WTC11 (cell line): ENCODE results near the gene INPP4A.
"Not testable (repeated sequence)": the region's sequence is repeated elsewhere in the genome, so short reads cannot be mapped to it uniquely, and the experiment has no call there.

Experiments used
- CBFB ChIP-seq: sonication (generic); formaldehyde crosslinking; IDR thresholded peaks from 2 replicates; pipeline ENCODE4 v1.8.1; 2022; ENCODE audit warnings: mild to moderate bottlenecking, low read depth, missing genetic modification reagents
- ETV6 ChIP-seq: sonication (generic); formaldehyde crosslinking; IDR thresholded peaks from 2 replicates; pipeline ENCODE4 v1.8.1; 2022; ENCODE audit warnings: mild to moderate bottlenecking, missing genetic modification reagents
- FOXJ3 ChIP-seq: sonication (generic); formaldehyde crosslinking; IDR thresholded peaks from 2 replicates; pipeline ENCODE4 v1.9.0; 2021; ENCODE audit warnings: missing genetic modification reagents, mild to moderate bottlenecking, borderline replicate concordance
- GABPB1 ChIP-seq: sonication (generic); formaldehyde crosslinking; IDR thresholded peaks from 2 replicates; pipeline ENCODE4 v1.8.1; 2023; ENCODE audit warnings: mild to moderate bottlenecking, missing genetic modification reagents
- KAT7 ChIP-seq: sonication (generic); formaldehyde crosslinking; IDR thresholded peaks from 2 replicates; pipeline ENCODE4 v1.8.1; 2023; ENCODE audit warnings: missing genetic modification reagents, mild to moderate bottlenecking, borderline replicate concordance
- NR3C1 ChIP-seq: sonication (generic); formaldehyde crosslinking; conservative IDR thresholded peaks from 2 replicates; pipeline ENCODE4 v1.8.1; 2023; ENCODE audit warnings: low read depth, mild to moderate bottlenecking, missing genetic modification reagents
- ZNF416 ChIP-seq: fragments of 250-450 bp; sonication (Bioruptor Pico); IDR thresholded peaks from 2 replicates; pipeline ENCODE4 v1.9.0; 2021; ENCODE audit warnings: mild to moderate bottlenecking, inconsistent platforms
- TF ChIP-seq, protein P1 (sequence below): fragments of 200-600 bp; IDR thresholded peaks from 2 replicates; pipeline ENCODE4 v1.8.0; 2022; ENCODE audit warnings: antibody characterized with exemption
- TF ChIP-seq, protein P2 (sequence below): sonication (generic); formaldehyde crosslinking; conservative IDR thresholded peaks from 2 replicates; pipeline ENCODE4 v1.8.1; 2022; ENCODE audit warnings: mild to moderate bottlenecking, missing genetic modification reagents
- TF ChIP-seq, protein P3 (sequence below): sonication (generic); formaldehyde crosslinking; IDR thresholded peaks from 2 replicates; pipeline ENCODE4 v1.8.0; 2023; ENCODE audit warnings: missing genetic modification reagents, mild to moderate bottlenecking, borderline replicate concordance

DNA sequence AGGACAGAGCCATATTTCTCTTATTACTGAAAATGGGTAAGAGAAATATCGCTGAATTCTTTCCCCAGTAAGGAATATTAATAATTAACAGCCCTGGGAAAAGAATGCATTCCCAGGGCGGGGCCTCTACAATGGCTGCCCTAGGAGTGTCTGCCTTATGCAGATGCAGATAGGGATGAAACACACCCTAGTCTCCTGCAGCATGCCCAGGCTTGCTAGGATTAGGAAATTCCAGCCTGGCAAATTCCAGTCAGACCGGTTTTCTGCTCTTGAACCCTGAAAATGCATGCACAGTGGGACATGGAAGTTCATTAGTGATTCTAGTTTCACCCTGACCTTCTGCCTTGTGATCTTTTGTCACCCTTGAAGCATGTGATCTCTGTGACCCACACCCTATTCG lies 9.0 kb upstream of the INPP4A start:
- TF ChIP-seq, protein P1, sequence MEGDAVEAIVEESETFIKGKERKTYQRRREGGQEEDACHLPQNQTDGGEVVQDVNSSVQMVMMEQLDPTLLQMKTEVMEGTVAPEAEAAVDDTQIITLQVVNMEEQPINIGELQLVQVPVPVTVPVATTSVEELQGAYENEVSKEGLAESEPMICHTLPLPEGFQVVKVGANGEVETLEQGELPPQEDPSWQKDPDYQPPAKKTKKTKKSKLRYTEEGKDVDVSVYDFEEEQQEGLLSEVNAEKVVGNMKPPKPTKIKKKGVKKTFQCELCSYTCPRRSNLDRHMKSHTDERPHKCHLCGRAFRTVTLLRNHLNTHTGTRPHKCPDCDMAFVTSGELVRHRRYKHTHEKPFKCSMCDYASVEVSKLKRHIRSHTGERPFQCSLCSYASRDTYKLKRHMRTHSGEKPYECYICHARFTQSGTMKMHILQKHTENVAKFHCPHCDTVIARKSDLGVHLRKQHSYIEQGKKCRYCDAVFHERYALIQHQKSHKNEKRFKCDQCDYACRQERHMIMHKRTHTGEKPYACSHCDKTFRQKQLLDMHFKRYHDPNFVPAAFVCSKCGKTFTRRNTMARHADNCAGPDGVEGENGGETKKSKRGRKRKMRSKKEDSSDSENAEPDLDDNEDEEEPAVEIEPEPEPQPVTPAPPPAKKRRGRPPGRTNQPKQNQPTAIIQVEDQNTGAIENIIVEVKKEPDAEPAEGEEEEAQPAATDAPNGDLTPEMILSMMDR, result not testable (repeated sequence)
- TF ChIP-seq FOXJ3; GABPB1 (CRISPR knock-in tag); ETV6 (CRISPR knock-in tag); NR3C1; ZNF416 (CRISPR knock-in tag); KAT7 (CRISPR knock-in tag); CBFB (CRISPR knock-in tag): not testable (repeated sequence)
- TF ChIP-seq, protein P2, sequence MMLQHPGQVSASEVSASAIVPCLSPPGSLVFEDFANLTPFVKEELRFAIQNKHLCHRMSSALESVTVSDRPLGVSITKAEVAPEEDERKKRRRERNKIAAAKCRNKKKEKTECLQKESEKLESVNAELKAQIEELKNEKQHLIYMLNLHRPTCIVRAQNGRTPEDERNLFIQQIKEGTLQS (CRISPR knock-in tag), result not testable (repeated sequence)
- TF ChIP-seq, protein P3, sequence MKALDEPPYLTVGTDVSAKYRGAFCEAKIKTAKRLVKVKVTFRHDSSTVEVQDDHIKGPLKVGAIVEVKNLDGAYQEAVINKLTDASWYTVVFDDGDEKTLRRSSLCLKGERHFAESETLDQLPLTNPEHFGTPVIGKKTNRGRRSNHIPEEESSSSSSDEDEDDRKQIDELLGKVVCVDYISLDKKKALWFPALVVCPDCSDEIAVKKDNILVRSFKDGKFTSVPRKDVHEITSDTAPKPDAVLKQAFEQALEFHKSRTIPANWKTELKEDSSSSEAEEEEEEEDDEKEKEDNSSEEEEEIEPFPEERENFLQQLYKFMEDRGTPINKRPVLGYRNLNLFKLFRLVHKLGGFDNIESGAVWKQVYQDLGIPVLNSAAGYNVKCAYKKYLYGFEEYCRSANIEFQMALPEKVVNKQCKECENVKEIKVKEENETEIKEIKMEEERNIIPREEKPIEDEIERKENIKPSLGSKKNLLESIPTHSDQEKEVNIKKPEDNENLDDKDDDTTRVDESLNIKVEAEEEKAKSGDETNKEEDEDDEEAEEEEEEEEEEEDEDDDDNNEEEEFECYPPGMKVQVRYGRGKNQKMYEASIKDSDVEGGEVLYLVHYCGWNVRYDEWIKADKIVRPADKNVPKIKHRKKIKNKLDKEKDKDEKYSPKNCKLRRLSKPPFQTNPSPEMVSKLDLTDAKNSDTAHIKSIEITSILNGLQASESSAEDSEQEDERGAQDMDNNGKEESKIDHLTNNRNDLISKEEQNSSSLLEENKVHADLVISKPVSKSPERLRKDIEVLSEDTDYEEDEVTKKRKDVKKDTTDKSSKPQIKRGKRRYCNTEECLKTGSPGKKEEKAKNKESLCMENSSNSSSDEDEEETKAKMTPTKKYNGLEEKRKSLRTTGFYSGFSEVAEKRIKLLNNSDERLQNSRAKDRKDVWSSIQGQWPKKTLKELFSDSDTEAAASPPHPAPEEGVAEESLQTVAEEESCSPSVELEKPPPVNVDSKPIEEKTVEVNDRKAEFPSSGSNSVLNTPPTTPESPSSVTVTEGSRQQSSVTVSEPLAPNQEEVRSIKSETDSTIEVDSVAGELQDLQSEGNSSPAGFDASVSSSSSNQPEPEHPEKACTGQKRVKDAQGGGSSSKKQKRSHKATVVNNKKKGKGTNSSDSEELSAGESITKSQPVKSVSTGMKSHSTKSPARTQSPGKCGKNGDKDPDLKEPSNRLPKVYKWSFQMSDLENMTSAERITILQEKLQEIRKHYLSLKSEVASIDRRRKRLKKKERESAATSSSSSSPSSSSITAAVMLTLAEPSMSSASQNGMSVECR (CRISPR knock-in tag), result not testable (repeated sequence)
